HepG2 (cell line): ENCODE data around the gene RNASE9. TPM values are rescaled to one million over a fixed set of nuclear protein-coding genes. Genes with fewer than 3 reads are reported as not detected.

Source experiments
- CREM ChIP-seq, 2 experiments: sonication (generic) in 1 of 2; formaldehyde crosslinking in 1 of 2; IDR thresholded peaks; 2 replicates each; pipeline versions ENCODE4 v1.4.0 to v1.6.1; 2016 to 2020; ENCODE audit warnings: antibody characterized with exemption in 1 of 2, mild to moderate bottlenecking in 1 of 2, missing genetic modification reagents in 1 of 2
- CSRNP1 ChIP-seq: sonication (generic); formaldehyde crosslinking; IDR thresholded peaks from 2 replicates; pipeline ENCODE4 v1.8.1; 2023; ENCODE audit warnings: mild to moderate bottlenecking, missing genetic modification reagents
- E2F2 ChIP-seq: sonication (generic); formaldehyde crosslinking; IDR thresholded peaks from 2 replicates; pipeline ENCODE4 v1.4.0; 2020; ENCODE audit warnings: missing genetic modification reagents, borderline replicate concordance
- NFE2L1 ChIP-seq: sonication (generic); formaldehyde crosslinking; IDR thresholded peaks from 2 replicates; pipeline ENCODE4 v1.4.0; 2020; ENCODE audit warnings: missing genetic modification reagents, mild to moderate bottlenecking, borderline replicate concordance
- NFYB ChIP-seq: sonication (generic); formaldehyde crosslinking; IDR thresholded peaks from 2 replicates; pipeline ENCODE4 v1.4.0; 2020; ENCODE audit warnings: missing genetic modification reagents
- TBX2 ChIP-seq: sonication (generic); formaldehyde crosslinking; IDR thresholded peaks from 2 replicates; pipeline ENCODE4 v1.5.0; 2020; ENCODE audit warnings: missing genetic modification reagents, mild to moderate bottlenecking, borderline replicate concordance
- polyA plus RNA-seq, 8 experiments: library from polyadenylated mRNA; depleted of rRNA in 3 of 8; stranded (reverse) in 7 of 8; unstranded in 1 of 8; fragments of >200 nt; fragmentation: Illumina TruSeq in 4 of 8; extraction: Trizol in 4 of 8; gene quantifications; 2 replicates each; pipeline versions ENCODE4 v1.2.1 to v1.2.3, GENCODE V29; 2011 to 2016; ENCODE audit warnings: low read depth in 4 of 8, missing spikeins in 1 of 8, mixed read lengths in 1 of 8; ENCODE audit not compliant: insufficient read depth in 1 of 8
- total RNA-seq, 5 experiments: library from RNA; depleted of rRNA; stranded (reverse); fragments of >200 nt; fragmentation: Illumina TruSeq; extraction: Trizol; gene quantifications; 2 replicates each; pipeline ENCODE4 v1.2.3, GENCODE V29; 2016; ENCODE audit warnings: low read depth in 1 of 5
- TF ChIP-seq, protein P1 (sequence below): sonication (generic); formaldehyde crosslinking; conservative IDR thresholded peaks from 2 replicates; pipeline ENCODE4 v1.4.0; 2020; ENCODE audit warnings: missing genetic modification reagents

Gene RNASE9
- total and polyA plus RNA-seq, 2 of the 13 experiments (the other 11 are each of a cell fraction or from before 2014, with no cell fraction given) = not detected

DNA sequence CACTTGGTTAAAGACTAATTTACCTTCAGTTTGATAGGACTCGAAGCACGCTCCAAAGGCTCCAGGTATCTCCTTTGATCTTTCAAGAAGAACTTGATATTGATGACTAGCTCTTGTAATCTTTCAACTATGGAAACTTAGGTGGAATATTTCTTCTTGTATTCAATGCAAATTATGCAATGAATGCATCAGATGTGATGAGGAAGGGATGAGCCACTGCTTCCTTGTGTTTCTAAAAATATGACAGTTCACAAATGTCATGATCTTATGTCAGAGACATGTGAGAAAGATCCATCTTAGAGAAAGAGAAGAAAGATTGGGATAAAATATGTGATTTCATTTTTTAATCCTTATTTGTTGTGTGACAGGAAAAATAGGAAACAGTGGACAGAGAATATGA is 9.9 kb downstream of the RNASE9 start (continued):
- TF ChIP-seq, protein P1, sequence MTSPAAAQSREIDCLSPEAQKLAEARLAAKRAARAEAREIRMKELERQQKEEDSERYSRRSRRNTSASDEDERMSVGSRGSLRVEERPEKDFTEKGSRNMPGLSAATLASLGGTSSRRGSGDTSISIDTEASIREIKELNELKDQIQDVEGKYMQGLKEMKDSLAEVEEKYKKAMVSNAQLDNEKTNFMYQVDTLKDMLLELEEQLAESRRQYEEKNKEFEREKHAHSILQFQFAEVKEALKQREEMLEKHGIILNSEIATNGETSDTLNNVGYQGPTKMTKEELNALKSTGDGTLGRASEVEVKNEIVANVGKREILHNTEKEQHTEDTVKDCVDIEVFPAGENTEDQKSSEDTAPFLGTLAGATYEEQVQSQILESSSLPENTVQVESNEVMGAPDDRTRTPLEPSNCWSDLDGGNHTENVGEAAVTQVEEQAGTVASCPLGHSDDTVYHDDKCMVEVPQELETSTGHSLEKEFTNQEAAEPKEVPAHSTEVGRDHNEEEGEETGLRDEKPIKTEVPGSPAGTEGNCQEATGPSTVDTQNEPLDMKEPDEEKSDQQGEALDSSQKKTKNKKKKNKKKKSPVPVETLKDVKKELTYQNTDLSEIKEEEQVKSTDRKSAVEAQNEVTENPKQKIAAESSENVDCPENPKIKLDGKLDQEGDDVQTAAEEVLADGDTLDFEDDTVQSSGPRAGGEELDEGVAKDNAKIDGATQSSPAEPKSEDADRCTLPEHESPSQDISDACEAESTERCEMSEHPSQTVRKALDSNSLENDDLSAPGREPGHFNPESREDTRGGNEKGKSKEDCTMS (CRISPR knock-in tag) = no peak
- TF ChIP-seq TBX2 (CRISPR knock-in tag) (no peak), CSRNP1 (CRISPR knock-in tag) (no peak), NFYB (no peak), NFE2L1 (no peak), E2F2 (CRISPR knock-in tag) (no peak), CREM (IDR thresholded peaks at IDR 0.05) (no peak), CREM (CRISPR knock-in tag; IDR thresholded peaks at IDR 0.05) (no peak)
